Panc1 (cell line): ENCODE data around the gene SCARF1.

Experiments used
- POLR2AphosphoS5 ChIP-seq: IDR thresholded peaks from 2 replicates; pipeline ENCODE4 v1.6.1; 2012; ENCODE audit warnings: mild to moderate bottlenecking, low read depth, low read length, moderate library complexity
- SIN3A ChIP-seq: IDR thresholded peaks from 2 replicates; pipeline ENCODE4 v1.6.1; 2012; ENCODE audit warnings: low read depth, mild to moderate bottlenecking, low read length, moderate library complexity, borderline replicate concordance; ENCODE audit not compliant: insufficient read depth
- TCF7L2 ChIP-seq: IDR thresholded peaks from 2 replicates; pipeline ENCODE4 v1.6.1; 2011; ENCODE audit warnings: mild to moderate bottlenecking, low read depth, low read length, inconsistent platforms
- TF ChIP-seq, protein P1 (sequence below): fragments of 450-650 bp; IDR thresholded peaks from 2 replicates; pipeline ENCODE4 v1.5.1; 2017; ENCODE audit warnings: mild to moderate bottlenecking
- TF ChIP-seq, protein P2 (sequence below), 2 experiments: IDR thresholded peaks; 2 replicates each; pipeline ENCODE4 v1.6.1; 2011 to 2012; ENCODE audit warnings: low read depth in 2 of 2, control low read depth in 1 of 2, low read length in 1 of 2, mild to moderate bottlenecking in 1 of 2, moderate library complexity in 1 of 2; ENCODE audit not compliant: insufficient read depth in 1 of 2

DNA sequence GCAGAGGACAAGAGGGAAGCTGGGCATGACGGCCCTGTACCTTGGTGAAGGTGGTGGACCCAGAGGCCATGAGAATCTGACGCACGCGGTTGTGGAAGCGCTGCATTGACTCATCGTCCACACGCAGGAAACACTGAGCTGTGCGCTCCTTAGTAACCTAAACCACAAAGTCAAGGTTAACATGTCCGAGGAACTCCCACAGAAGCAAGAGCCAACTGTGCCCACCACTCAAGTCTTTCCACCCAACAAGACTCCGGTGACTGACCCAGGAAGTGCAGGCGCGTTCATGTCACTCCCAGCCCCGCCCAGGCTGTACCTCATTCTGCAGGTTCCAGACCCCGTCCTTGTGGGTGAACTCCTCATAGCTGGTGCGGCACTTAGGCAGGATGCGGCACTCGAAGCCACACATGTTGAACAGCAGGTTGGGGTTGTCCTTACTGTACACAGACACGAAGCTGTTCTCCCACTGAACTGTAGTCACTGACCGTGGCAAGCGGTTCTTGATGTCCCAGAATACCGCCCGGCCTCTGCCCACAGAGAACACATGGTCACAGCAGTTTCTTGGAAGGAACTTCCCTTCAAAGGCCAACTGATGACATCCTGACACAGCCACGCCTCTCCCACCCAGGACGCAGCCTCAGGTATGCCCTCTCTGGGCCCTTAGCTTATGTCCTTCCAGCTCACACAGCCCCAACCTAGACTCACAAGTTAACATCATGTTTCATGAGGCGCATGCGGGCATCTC is 27.7 kb upstream of the SCARF1 start:
- TF ChIP-seq, protein P1, sequence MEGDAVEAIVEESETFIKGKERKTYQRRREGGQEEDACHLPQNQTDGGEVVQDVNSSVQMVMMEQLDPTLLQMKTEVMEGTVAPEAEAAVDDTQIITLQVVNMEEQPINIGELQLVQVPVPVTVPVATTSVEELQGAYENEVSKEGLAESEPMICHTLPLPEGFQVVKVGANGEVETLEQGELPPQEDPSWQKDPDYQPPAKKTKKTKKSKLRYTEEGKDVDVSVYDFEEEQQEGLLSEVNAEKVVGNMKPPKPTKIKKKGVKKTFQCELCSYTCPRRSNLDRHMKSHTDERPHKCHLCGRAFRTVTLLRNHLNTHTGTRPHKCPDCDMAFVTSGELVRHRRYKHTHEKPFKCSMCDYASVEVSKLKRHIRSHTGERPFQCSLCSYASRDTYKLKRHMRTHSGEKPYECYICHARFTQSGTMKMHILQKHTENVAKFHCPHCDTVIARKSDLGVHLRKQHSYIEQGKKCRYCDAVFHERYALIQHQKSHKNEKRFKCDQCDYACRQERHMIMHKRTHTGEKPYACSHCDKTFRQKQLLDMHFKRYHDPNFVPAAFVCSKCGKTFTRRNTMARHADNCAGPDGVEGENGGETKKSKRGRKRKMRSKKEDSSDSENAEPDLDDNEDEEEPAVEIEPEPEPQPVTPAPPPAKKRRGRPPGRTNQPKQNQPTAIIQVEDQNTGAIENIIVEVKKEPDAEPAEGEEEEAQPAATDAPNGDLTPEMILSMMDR = no peak
- TF ChIP-seq TCF7L2 = no peak
- no peak for TF ChIP-seq POLR2AphosphoS5
- TF ChIP-seq, protein P2, sequence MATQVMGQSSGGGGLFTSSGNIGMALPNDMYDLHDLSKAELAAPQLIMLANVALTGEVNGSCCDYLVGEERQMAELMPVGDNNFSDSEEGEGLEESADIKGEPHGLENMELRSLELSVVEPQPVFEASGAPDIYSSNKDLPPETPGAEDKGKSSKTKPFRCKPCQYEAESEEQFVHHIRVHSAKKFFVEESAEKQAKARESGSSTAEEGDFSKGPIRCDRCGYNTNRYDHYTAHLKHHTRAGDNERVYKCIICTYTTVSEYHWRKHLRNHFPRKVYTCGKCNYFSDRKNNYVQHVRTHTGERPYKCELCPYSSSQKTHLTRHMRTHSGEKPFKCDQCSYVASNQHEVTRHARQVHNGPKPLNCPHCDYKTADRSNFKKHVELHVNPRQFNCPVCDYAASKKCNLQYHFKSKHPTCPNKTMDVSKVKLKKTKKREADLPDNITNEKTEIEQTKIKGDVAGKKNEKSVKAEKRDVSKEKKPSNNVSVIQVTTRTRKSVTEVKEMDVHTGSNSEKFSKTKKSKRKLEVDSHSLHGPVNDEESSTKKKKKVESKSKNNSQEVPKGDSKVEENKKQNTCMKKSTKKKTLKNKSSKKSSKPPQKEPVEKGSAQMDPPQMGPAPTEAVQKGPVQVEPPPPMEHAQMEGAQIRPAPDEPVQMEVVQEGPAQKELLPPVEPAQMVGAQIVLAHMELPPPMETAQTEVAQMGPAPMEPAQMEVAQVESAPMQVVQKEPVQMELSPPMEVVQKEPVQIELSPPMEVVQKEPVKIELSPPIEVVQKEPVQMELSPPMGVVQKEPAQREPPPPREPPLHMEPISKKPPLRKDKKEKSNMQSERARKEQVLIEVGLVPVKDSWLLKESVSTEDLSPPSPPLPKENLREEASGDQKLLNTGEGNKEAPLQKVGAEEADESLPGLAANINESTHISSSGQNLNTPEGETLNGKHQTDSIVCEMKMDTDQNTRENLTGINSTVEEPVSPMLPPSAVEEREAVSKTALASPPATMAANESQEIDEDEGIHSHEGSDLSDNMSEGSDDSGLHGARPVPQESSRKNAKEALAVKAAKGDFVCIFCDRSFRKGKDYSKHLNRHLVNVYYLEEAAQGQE (IDR thresholded peaks at IDR 0.05; ENCODE audit: insufficient read depth in 1 of 2, low read depth in 2 of 2, low read length in 1 of 2) = no peak
- TF ChIP-seq SIN3A = no peak
